Inferior parietal cortex (tissue), 1 donor: Measurements from ENCODE around the gene IARS1.

Experiments
- DNase-seq: peaks from one replicate; pipeline ENCODE4 v3.0.0-alpha.2; 2016; ENCODE audit errors: extremely low spot score

Gene IARS1

DNA sequence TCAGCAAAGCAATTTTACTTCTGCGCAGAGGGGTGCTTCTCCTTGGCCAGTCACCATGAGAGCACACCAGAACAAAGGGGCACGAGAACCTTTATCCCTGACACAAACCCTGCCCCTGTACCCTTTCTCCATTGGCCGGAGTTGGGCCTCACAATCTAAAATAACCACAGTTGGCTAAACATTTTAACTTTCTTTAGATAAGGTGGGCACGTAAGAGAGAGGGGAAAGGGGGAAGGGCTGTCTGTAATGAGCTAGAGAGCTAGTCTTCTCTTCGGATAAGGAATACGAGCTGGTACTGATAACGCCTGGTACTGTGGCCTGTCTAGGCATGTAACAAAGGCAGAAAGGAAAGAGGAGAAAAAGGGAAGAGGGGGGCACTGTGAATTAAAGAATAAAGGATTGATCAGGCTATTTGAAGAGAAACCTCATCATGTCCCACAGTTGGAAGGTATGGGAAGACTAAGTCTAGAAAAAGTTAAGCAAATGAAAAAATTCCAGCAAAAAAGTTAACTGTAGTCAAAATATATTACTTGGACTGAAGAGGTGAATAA, 1.8 kb upstream of the IARS1 start:
- DNase-seq = no peak

DNA sequence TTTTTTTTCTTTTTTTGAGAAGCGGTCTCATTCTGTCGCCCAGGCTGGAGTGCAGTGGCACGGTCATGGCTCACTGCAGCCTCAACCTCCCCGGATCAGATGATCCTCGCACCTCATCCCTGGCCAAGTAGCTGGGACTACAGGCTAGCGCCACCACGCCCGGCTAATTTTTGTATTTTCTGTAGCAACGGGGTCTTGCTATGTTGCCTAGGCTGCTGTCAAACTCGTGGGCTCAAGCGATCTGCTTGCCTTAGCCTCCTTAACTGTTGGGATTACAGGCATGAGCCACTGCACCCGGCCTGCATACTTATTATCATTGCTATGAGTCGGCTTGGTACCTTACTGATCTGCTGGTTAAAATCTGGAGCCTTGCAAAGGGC, 790 bp upstream of the IARS1 start:
- no peak for DNase-seq

DNA sequence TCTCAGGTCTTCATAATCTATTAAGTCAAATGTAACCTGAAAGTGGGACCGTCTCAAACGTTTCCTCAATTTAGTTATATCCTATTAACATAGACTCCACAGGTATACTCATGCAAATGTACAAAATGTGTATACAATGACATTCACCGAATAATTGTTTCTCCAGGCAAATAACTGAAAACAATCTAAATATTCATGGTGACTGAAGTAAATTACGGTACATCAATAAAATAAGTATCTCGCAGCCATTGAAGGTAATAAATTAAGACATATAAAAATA, 482 bp downstream of the IARS1 start:
- DNase-seq = no peak

DNA sequence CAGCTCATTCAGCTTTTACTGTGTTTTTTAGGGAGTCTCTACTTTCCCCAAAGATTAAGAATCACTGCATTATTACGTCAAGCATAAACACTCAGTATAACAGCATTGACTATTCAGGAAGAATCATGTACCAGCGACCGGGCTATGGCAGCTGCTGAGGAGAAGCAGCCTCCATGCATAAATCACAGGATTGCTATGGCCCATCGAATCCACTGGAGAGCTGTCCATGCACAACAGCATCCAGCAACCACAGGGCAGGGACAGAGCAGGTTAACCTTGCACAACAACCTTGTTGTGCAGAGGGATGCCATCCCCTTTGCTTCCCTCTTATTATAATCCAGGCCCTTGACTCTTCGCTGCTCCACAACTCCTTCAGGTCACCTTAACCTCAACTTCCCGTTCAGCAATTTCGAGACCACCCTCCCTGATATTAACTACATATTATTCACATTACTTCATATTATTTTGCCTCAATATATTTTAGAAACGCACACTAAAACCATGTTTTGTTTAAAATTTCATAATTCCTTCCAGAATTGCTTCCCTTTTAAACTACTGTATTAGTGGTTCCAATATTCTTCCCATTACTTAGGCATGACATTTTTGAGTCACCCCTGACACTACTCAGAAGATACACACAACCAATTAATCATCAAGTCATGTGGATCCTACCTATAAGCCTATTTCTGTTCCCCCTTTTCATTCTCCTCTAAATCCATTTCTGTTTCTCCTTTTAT, 991 bp downstream of the IARS1 start:
- DNase-seq = no peak

DNA sequence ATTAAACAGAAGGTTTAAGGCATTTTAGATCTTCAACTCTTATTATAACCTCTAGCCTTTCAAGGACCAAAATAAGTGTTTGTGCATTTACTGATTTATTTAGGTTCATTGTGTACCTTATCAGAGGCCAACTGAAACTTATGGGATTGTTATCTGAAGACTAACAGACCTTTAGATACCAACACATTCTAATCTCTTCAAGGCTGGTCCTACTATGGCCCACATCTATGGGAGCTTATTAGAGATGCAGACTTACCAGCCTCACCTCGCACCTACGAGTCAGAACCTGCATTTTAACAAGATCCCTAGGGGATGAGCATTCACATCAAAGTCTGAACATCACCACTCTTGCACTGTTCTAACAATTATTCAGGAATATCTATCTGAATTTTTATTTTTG, 1.9 kb downstream of the IARS1 start:
- DNase-seq = no peak

DNA sequence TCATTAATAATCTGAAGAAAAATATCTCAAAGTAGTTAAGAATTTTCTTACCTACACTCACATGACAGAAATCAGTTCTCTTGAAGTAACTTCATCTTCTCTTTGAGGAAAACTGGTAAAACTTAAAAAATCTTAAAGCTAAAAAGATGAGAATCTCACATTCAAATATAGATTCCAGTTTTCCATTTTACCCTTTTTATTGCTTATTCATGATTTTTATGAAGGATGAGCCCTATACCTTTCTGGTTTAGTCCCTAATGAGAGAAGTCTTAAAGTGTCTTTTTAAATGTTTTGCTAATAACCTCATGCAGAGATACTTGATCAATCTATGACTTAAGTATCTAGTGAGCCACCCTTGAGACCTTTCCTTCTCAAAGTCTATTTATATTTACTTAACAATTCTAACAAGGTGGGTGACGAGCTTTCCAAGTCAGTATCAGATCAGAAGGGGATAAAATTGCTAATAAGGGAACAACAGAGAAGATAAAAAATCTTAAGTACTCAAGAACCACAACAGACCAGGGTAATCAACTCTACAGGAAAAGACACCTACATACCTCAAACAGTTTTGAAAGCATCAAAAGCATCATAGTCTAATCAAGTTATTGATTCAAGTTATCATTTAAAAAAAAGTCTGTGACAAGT, 2.6 kb downstream of the IARS1 start:
- DNase-seq = no peak

DNA sequence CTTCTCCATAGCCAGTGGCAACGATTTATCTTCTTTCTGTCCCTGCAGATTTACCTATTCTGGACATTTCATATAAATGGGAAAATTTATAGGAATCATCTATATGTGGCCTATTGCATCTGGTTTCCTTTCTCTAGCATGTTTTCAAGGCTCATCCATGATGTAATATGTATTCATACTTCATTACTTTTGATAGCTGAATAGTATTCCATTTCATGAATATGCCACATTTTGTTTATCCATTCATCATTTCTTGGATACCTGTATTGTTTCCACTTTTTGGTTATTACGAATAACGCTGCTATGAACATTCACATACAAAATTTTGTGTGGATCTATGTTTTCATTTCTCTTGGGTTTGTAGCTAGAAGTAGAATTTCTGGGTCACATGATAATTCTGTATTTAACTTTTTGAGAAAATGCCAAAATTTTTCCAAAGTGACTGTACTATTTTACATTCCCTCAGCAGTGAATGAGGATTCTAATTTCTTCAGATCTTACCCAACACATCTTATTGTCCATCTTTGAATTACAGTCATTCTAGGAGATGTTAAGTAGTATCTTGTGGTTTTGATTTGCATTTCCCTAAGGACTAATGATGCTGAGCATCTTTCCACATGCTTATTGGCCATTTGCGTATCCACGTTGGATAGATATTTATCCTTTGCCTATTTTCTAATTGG, 3.6 kb downstream of the IARS1 start:
- DNase-seq = no peak

DNA sequence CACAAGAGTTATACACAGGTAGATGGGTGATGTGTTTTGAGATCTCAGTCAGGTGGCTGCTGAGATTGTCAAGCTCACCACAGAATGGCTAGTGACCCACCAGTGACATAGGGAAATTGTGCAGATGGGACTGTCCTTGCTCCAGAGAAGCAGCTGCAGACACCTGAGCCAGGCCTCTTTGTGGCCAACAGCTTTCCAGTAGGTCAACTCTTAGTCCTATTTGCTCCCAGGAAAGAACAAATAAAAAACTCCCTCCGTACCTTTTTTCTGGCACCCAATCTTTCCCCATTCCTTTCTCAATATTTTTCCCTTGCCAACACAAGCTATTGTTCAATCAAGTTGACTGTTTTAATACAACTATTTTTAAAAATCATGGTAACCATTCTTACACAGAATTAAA, 14.2 kb downstream of the IARS1 start:
- DNase-seq = no peak

DNA sequence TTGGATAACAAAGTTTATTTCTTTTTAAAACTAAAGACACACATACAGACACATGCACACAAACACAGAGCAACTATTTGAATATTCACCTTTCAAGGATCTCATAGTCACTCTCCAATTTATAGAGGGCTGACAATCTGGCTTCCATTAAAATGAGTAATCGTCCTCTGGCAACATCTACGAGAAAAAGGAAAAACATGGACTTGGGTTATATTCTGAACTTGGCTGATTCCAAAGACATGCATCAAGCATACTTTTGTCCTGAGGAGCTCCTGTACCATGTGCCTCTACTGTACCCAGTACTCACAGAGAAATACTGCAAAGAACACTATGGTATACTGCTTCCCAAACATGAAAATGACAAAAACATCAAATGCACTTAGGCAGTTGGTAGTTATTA, 15.4 kb downstream of the IARS1 start:
- no peak for DNase-seq

DNA sequence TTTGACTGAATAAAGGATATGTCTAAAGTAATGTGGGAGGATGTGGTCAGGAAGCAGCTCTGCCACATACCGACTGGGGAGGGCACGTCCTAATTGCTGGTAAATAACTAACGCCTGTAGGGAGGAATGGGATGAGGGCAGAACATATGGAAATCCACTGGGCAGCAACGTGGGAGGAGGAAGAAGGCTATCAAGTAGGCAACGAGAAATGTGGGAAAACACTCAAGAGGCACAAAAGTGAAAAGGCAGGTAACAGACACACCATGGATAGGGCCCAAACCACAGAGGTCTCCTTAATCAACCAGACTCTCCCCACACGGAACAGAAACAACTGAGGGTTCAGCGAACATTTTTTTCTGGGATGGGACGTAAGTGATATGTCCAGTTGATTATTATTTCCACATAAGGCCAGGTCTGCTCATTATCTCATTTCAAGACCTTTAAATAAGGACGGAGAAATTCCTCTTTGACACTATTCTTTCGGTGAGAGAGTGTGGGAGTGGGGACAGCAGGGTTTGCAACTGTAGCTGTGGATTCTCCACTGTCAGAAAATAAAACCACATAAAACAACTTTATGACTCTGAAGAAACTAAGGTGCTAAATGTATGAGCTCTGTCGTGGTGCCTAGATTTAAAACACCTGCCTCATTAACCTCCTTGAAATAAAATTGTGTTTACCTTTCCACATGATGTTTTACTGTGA, 17.0 kb downstream of the IARS1 start:
- DNase-seq = no peak

DNA sequence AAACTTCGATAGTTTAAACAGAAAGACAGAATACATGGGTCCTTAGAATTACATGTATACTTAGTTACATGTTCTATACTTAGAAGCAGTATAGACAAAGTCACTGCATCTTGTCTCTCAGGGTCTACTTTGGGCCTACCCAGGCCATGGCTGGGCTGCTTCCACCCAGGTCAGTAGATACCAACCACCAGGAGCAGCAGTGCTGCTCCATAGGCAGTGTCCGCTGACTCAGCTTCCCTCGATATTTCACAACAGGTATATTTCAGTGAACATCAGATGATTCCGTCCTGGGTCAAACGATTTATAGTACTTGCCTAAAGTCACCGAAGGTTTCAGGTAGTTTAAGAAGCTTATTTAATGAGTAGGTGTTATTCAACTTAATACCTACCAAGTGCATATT, 18.0 kb downstream of the IARS1 start:
- no peak for DNase-seq

DNA sequence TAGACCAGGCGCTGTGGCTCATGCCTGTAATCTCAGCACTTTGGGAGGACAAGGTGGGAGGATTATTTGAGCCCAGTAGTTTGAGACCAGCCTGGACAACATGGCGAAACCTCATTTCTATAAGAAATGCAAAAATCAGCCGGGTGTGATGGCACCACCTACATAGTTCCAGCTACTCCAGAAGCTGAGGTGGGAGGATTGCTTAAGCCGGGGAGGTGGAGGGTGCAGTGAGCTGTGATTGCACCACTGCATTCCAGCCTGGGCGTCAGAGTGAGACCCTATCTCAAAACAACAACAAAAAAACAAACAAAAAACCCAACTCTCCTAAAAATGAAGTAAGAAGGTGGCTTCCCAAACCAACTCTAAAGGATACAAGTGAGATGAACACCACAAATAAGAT, 23.0 kb downstream of the IARS1 start:
- DNase-seq = no peak

DNA sequence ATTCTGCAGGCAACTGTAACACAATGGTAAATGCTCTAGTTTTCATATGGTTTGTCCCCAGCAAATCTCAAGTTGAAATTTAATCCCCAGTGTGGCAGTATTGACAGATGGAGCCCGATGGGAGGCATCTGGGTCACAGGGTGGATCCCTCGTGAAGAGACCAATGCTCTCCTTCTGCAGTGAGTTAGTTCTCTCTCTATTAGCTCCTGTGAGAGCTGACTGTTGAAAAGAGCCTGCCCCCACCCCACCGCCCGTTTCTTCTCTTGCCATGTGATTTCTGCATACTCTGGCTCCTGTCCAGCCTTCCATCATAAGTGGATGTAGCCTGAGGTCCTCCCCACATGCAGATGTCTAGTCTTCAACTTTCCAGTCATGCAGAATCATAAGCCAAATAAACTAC, 27.0 kb downstream of the IARS1 start:
- DNase-seq = no peak

DNA sequence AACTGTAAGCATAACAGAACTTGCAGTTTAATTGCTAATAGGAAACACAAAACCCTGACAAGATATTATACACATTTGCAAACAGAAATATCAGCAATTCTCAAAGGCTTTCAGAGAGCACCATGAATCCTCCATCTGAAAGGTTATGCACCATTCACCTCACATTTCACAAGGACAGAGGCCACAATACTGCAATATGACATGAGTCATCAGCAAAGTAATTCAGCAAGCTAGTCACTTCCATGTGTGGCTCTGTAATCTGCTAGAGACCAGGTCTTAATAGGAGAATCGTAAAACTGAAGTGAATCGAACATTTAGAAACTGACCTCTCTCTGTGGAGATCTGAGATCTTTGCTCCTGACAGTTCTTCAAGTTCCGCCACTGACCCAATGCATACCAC, 28.3 kb downstream of the IARS1 start:
- DNase-seq = no peak

DNA sequence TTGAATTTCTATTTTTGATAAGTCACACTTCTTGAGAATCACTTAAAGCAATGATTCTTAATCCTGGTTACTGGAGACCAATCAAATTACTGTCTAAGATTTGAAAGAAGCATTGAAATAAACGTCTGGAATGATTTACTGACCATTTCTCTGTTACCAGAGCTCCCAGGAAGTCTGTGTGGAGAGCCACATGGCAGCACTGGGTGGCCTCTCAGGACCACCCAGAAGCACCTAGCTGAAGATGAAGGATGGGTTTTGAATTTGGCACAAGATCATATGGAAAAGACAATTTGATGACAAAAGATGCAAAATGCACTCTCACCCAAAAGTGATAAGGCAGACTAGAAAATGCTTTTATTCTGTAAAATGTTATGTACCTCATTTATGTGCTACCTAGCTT, 30.4 kb downstream of the IARS1 start:
- DNase-seq = no peak

DNA sequence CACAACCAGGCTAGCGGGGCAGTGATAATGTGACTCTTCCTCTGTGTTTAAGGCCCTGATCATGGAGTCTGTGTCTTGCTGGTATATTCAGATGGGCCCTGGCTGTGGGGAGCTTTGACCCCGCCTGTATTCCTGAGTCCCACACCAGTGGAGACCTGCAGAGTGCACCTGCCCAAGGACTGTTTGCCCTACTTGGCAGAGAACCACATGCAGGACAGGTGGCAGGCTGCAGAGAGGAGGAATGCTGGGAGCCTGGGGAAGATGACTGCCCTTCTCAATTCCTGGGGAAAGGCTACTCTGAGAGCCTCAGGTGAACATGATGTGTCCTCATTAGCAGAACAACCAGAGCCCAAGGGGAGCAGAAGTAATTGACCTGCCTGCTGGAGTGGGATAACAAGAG, 36.2 kb downstream of the IARS1 start:
- DNase-seq = no peak

DNA sequence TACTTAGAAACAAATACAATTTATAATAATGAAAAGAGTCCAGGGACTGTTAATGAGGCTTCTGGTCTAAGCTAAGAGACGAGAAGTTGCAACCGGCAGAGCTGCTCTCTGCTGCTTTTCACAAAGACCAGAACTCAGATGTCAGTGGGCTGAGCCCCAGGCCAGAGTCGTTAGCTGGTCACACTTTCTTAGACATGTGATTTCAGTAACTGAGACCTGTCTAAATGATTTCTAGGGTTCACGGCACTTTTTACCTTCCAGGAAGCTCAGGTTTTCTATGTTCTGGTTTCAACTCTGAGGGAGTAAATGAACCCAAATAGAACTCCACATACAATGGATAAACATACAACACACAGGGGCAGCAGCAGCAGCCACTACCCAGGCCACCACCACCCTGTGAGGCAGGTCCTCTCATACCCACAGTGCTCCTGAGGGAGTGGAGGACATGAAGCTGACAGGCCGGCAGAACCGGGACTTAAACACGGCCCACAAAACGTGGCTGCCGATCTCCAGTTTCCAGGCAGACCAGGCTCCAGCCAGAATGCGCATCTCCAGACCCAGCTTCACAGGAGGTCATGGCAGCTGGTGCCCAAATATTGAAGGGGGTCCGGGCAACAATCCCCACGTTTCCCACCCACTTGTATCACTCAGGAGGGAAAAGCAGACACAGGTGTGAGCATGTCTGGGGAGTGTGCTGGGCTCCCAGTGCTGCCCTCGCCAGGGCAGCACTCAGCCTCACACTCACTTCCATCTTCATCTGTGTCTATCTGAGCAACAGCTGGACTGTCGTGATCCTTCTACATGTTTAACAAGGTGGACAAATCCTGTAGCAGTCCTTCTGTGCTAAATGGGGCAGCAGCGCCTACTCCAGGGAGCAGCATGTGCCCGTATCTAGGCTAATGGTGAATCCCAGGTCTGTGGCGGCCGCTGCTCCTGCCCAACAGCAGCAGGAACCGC, 38.8 kb downstream of the IARS1 start:
- no peak for DNase-seq

DNA sequence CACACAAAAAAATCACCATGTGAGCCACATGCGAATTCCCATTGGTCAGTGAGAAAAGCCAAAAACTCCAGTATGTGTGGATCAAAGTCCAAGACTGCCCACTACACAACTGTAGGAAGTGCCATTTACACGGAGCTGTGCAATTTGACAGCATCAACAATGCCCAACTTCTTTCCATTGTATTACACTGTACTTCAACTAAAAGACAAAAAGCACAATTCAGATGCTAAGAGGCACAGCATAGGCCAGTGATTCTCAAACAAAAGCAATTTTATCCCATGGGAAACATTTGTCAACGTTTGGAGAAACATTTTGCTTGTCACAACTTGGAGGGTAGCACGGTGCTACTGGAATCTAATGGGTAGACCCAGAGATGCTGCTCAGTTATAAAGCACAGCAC, 39.8 kb downstream of the IARS1 start:
- peak; percentile 11 for DNase-seq

DNA sequence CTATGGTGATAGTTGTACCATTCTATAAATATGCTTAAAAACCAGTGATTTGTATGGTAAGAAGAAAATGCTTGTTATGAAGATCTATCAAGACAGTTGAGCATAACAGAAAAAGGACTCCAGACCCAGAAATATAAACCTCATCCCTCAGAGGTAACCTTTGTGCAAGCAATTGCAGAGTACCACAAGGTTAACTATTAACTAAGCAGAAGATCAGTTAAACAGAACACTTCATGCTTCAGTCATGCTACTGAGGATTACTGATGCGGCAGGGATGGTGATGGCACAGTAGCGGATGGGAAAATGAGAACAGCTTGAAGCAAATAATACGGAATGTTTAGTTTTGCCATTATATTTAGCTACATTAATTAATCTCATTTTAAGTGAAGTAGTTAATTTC, 45.5 kb downstream of the IARS1 start:
- no peak for DNase-seq

DNA sequence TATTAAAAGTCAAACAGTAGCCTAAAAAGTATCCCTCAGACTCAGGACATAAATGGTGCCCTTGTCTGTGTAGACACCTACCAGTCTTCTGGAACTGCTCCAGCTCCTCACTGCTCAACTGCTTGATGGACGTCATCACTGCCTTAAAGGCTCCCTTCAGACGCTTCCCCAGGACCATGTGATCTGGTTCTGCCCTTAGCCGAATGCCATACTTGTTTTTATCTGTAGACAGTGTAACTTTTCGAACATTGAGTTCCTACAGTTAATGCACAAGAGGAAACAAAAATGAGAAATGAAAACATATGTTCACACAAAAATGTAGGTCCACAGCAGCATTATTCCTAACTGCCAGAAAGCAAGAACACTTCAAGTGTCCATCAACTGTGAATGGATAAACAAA, 46.2 kb downstream of the IARS1 start:
- DNase-seq = no peak

DNA sequence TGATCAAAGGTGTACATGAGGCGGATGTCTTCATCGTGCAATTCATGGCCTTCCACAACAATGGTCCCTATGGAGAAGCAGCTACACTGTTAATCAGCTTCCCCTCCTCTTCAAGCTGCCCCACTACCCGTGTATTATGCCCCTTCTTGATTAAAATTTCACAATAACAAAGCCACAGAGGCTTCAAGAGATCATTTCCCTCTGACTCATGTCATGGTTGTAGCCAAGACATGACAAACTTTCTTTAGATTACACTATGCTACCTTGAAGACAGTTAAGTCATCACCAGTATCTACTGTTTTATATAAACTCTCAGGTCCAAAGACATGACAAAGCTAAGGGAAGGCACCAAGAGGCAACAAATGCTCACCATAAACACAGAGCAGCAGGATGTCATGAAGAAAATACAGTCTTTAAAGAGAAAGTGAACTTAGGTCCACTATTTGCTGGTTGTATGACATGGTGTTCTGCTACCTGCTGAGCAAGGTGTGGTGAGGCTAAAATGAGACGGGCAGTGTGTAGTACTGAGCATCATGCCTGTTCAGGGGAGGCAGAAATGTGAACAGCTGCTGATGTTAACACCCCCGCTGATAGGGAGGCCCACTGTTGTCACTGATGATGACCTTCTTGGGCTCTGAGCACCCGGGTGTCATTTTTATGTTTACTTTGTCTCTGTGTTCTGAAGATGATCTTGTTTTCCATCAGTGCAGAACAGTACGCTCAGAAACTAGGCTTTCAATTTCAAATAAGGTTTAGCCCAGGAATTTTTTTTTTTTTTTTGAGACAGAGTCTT, 48.3 kb downstream of the IARS1 start:
- no peak for DNase-seq
